HG03442 (cell line): ENCODE results near the gene NUDT1.

Experiments used
- ATAC-seq: cut with Tn5 transposase; IDR thresholded peaks from one replicate; pipeline ENCODE4 v1.9.1; 2021; ENCODE audit warnings: mild to moderate bottlenecking, moderate library complexity; ENCODE audit not compliant: unreplicated experiment

Gene NUDT1

DNA sequence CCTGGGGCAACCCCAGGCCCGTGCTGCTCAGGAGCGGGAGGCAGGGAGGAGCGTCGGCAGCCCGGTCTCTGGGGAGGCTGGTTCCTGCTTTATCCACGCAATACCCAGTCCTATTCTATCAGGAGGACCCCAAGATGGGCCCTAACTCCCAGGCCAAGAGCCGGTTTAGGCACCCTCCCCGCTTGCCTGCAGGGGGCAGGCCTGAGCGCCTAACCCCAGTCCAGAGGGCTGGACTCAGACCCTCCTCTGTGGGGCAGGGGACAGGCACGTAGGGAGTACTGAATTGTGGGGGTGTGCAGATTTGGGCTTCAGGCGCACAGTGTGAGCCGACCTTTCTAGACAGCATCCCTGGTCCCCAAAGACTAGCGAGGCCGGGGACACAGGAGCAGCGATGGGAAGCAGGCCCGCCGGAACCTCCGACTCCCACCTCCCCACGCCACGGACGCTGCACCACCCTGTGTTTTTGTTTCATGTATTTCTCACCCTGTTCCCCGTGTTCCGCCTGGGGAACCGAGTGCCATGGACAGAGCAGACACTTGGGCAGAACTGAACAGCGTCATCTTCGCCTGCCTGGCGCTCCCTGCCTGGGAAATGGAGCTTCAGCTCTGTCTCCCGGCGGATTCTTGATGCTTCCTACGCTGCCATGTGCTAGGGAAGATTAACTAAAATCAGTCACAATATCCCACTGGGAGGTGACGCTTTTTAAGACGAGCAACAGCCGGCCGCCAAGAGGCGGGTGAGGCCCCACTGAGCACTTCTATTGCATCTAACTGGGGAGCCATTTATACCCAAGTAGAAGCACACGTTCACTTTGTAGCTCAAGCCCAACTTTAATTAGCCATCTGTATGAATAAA lies 5.3 kb downstream of the NUDT1 start:
- ATAC-seq: no peak

DNA sequence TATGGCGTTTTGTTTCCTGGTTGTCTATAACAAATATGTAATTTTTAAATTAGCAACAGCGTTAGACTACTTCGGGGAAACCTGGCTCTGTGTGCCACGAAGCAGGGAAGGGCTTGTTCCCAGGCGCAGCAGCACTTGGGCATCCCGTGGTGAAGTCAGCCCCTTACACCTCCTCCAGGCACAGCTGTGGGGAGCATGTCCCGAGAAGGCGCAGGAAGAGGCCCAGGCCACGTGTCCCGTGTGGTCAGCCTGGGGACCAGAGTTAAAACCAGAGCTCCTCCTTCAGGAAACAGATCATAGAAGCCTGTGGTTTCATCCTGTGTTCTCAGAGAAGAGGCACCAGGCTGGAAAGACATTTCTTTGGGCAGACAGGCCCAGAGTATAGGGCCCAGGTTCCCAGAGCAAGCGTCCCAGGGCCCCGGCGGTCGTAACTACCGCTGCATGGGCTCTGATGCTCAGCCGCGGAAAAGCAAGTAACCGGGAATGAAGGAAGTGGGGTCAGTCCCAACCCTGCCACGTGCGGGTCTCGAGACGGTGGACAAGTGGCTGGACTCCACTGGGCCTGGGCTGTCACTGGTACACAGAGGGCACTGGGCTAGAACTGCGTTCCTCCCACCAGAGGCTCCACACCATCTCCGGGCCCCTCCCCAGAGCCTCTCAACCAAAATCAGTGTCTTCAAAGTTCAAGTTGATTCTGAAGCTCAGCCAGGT lies 7.1 kb downstream of the NUDT1 start:
- ATAC-seq: peak; percentile 43

DNA sequence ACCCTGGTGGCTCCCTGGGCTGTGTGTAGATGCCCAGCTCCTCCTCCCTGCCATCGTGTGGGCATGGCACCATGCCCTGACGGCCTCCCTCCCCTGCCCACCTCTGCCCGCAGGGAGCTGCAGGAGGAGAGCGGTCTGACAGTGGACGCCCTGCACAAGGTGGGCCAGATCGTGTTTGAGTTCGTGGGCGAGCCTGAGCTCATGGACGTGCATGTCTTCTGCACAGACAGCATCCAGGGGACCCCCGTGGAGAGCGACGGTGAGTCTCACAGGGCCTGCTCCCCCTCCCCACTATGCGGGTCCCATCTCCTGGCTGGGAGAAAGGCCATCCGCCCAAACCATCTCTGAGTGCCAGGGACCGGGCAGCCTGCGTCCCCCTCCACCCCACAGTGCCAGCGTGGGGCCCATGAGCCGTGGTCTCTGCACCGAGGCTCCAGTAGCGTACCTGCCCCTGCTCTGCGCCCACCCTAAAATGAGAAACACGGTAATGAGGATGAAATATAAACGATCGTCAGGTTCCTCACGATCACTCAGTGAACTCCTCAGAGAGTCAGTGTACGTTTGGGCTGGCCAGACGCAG lies 7.8 kb downstream of the NUDT1 start:
- ATAC-seq: no peak

DNA sequence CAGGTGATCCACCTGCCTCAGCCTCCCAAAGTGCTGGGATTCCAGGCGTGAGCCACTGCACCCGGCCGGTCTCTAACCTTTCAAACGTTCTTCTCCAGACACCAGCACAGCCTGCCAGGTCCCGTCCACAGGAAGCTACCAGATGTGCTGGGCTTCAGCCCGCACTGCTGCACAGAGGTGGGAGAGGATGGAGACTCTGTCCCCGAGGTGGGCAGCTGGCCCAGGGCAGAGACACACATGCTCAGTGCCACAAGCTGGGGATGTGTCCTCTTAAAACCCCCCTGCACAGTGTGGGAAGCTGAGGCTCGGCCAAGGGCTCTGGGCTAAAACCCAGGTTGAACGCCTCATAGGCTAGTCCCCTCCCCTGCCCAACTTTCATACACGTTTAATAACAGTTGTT lies 9.4 kb downstream of the NUDT1 start:
- no peak for ATAC-seq

DNA sequence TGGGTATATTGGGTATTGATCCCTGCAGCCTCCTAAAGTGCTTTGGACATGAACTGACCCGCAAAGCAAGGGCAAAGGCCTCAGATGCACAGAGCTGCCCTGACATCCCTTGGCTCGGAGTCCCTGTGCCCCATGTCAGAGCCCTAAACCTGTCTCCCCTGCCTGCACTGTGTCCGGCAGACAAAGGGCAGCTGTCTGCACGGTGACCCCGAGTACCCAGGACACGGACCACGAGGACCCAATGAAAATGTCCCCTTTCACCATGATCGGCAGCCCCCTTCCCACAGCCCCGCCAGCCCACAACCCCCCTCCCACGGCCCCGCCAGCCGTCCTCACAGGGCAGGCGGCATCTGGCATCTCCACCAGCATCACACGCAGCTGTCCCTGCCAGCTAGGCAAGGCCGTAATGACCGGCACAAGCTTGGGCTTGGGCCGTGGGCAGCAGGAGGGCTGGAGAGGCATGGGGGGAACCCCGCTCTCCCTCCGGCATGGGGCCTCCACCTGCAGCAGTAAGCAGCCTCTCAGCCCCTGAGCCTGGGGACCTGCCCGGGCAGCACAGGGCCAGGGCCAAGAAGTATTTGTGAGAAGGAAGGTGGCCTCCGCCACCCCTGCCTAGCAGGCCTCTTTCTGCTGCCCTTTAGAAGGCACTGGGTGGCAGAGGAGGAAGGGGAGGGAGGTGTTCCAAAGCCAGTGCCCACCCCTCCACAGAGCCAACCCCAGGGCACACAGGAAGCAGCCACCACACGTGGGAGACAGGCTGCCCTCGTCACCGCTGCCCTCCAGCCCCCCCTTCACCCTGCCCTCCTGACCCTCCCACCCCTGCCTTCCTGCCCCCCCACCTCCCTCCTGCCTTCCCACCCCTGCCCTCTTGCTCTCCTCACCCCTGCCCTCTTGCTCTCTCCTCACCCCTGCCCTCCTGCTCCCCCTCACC lies 10.1 kb downstream of the NUDT1 start:
- ATAC-seq: no peak

DNA sequence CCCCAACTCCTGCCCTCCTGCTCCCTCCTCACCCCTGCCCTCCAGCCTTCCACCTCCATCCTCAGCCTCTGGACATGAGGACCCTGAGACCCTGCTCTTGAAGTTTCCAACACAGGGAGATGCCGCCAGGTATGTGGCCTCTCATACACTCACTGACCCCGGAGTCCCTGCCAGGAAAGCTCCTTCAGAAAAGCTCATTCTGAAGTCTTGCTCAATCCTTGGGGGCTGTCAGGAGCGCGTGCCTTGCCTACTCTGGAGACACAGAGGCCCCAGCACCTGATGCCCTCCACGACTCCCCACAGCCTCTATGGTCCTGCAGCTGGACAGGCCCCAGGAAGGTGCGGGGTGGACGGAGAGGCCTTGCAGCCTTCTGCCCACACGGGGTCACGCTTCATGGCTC lies 11.0 kb downstream of the NUDT1 start:
- no peak for ATAC-seq

DNA sequence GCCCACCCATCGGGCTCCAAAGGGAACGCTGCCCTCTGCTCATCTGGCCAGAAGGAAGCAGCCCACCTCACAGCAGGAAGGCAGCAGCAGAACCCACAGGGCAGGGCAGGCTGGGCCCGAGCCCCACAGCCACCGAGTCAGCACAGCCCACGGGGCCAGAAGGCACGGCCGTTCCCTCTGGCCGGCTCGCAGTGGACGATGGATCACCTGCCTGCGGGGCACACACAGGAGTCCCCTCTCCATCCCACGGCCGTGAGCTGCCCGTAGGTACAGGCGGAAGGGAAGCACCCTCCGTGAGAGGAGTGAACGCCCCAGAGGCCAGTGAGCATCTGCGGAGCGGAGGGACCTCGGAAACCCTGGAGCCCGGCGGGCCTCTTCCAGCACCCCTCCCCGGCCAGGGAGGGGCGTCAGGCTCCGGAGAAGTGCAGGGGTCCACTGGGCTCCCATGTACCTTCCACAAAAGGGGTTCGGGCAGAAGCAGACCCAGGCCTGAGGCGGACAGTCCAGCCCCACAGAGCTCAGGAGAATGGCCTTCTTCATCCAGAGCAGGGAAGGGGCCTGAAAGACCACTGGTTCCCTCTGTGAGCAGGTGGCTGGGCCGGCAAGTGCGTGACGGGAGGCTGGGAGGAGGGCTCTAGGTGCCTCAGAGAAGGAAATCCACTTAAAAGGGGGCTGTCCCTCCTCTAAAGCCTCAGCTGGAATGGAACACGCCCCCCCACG lies 11.7 kb downstream of the NUDT1 start:
- ATAC-seq: no peak

DNA sequence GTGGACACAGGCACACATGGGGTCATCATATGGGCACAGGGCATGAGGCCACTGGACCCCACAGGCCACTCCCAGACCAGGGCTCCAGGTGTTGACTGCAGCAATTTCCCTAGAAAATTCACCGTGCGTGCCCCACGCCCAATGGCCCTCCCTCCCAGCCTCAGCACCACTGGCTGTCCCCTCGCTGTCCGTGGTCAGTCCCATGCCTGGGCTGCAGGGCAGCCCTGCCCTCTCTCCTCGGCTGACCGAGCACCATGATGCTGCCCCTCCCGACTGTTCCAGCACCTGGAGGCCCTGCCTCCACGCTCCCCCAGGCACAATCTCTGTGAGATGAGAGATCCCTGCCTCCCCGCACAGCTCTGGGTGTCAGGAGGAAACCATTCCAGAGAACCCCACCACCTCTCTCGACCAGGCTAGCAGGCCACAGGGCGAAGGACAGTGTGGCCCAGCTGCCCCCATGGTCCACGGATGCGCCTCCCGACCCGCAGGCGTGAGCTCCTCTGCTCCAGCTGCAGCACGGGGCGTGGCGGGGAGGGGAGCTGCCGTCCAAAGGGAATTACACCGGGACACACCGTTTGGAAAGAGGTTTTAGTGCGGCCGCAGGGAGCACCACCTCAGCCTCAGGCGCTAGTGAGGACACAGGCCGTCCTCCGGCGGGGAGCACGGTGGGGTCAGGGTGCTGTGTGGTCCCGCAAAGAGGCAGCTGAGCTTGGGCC lies 12.6 kb downstream of the NUDT1 start:
- no peak for ATAC-seq

DNA sequence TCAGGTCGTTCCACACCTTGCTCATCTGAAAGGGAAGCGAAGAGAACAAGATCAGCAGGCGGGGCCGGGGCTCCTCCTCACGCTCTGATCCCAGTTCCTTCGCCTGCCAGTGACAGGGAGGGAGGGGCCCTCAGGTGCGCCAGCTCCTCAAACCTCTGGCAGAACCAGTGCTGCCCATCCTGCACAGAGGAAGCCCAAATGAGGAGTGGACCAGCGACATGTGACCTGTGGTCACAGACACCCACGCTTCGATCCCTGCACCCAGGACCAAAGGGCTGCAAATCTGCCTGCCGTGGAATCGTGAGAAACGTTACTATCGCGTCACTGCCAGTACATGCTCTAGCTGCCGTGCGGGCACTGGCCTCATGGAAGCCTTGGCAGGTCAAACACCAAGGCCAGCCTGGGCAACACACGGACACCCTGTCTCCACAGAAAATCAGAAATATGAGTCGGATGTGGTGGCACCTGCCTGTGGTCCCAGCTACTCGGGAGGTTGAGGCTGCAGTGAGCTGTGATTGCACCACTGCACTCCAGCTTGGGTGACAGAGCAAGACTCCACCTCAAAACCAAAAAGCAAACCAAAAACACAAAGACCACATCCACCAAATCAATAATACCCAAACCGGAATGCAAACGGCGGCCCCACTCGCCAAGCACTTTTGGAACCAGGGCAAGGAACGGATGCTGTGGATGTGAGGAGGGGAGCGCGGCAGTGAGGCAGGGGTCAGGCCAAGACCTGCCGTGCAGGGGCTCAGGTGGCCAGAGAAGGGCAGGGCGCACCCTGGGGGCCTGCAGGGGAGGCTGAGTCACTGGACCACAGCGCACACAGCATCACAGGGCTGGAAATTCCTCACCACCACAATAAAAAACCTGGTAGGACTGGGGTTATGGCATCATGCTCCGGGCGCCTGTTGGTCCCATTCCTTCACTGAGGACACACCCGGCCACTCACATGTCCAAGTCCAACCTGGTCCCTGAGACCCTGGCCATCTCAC lies 13.4 kb downstream of the NUDT1 start:
- no peak for ATAC-seq

DNA sequence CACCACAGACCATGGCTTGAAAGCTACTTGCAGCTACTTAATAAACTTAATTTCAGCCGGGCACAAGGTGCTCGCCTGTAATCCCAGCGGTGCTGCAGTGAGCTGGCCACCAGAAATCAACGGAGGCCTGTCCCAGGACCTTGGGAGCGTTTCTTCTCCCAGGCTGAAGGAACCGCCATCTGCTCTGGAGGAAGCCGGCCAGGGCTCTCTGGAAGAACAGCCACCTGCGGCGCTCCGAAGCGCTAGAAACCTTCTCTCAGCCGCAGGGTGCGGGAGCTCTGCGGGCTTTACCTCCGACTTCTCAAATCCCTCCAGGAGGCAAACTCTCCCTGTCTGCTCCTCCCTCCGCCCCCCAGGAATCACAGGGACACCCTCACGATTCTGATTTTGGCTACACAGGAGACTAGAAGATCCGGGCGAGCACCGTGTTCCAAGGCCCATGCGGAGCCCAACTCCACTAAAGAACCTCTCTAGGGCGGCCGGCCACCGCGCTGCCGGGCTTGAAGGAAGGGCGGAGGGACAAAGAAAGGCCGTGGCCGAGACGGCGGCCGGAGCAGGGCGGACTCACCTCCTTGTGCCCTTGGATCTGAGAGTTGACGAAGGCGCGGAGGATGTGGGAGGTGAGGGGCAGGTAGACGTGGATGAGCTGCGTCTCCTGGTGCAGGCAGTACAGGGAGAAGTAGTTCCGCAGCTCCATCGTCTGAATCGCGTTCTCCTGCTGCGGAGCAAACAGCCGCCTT lies 14.4 kb downstream of the NUDT1 start:
- ATAC-seq: no peak

DNA sequence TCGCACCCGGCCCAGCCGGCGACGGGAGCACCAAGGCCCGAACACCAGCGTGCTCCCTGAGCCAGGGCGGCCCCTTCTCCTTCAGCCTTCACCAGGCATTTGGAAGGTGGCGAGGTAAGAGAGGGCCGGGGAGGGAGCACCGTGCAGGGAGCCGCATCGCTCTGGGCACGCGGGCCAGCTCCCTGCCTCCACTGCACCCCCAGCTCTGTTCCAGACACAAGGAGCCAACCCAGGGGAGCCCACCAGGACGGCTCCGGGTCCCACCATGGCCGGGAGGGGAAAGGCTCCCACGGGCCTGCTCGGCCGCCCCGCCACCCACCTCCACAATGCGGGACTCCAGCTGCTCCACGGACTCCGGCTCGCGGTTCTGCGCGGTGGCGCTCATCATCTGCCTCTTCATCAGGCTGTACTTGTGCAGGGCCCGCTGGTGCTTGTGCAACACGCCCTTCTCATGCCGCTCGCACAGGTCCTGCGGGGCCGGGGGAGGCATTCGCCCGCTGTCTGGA lies 15.1 kb downstream of the NUDT1 start:
- ATAC-seq: no peak

DNA sequence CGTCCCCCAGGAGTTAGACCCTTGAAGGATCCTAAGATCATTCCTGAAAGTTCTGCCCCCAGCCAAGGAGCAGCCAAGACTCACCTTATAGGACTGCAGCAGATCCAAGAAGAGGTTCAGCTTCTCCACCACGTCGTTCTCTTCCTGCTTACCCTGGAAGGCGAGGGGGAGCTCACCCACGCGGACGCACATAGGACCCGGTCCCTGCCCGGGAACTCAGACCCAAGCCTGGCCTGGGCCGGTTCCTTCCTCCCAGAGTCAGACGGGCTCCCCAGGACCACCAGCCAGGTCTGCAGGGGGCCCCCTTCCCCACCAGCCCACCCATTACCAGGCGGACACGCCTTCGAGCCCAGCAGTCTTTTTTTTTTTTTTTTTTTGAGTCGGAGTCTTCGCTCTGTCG lies 15.6 kb downstream of the NUDT1 start:
- no peak for ATAC-seq

DNA sequence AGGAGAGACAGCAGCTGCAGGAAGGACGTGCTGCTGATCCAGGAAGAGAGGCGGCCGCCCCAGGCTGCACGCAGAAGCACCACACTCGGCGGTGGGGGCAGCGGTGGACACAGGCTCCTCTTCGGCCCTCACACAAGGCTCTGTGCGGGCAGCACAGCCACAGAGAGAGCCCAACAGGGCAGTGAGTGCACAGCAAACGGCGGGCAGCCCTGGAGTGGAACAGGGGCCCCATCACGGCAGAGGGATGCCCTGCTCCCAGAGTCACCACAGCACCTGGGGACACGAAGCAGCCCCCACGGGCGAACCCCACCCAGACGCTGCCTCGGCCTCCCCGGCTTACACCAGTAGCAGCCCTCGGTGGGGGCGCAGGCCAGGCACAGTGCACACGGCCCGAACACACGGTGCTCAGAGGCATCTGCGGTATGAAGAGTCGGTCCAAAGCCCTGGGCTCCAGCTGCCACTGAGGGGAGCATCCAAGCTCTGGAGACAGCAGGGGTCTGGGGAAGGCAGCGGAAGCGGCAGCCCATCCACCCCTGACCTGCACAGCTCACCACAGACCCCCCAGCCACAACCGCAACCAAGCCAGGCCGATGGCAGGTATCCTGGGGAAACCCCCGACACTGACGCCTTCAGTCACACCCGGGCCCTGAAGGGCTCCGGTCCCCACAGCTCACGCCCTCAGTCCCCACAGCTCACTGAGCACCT lies 16.8 kb downstream of the NUDT1 start:
- ATAC-seq: peak; percentile 60

DNA sequence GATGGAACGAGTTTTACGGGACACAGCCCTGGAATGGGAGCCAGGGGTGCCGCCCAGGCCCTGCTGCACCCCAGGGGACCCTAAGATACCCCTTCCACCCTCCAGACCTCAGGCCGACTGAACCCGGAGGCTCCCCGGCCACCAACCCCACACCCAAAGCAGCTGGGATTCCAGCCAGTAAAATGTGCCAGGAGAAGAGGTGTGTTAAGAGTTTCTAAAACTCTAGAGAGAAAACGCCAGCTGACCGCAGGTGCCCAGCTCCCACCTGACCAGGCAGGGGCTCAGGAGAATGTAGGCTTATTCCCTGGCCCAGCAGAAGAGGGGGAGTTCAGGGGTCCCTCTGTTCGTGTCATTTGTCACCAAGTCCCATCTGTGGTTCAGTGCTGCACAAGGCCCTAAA lies 17.5 kb downstream of the NUDT1 start:
- peak; percentile 6 for ATAC-seq

DNA sequence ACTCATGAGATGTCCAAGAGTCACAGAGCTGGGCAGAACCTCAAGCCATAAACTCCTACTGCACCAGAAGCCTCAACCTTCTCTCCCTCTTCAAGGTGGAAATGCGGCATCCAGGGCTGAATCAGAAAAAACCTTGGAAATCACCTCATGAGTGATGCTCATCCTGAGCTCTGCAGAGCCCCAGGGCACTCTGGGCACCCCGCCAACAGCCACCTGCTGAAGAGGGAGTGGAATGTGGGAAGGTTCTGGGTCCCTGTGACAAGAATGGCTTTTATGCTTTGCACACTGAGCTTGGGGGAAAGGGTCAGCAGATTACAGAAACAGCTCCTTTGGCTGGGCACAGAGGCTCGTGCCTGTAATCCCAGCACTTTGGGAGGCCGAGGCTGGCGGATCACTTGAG lies 18.8 kb downstream of the NUDT1 start:
- no peak for ATAC-seq

DNA sequence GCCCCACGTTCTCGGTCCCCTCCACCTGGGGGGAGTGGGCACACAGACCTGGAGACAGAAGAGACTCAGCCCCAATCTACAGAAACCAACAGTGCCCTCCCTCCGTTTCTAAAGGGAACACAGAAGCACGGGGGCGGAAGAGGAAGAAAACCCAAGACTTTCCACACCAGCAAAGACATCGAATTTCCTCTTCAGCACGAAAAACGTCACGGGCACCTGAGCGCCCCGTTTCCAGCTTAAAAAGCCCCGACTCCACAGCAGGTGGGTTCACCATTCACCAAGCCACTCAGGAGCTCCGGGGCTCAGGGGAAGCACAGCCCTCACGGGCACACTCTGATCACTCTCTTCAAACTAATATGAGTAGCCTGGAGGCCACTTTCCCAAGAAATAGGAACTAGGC lies 19.6 kb downstream of the NUDT1 start:
- no peak for ATAC-seq

DNA sequence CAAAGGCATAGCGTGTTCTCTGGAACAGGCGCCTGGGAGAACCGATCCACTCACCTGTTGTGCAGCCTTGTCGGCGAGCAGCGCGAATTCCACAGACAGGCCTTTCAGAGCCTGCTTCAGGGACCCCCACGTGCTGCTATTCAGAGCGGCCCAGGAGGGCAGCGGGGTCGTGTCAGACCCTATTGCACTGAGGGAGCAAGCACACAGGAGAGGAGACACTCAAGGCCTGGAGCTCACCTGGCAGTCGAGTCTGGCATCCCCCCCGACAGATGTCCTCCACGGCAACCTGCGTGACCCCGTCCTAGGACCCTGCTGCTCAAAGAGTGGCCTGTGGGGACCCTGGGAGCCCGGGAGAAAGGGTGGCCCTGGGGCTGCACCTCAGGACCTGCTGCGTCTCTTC lies 21.1 kb downstream of the NUDT1 start:
- ATAC-seq: no peak
